ENCODE measurements around the gene CLMN. TPM values are rescaled to one million over a fixed set of nuclear protein-coding genes. Genes with fewer than 3 reads are reported as not detected.

CLMN gene
- total and polyA plus RNA-seq, 10 of the 15 experiments (the other 5 are each of a cell fraction or from before 2014, with no cell fraction given): 7.8 to 49.3 (median 18.5) TPM

DNA sequence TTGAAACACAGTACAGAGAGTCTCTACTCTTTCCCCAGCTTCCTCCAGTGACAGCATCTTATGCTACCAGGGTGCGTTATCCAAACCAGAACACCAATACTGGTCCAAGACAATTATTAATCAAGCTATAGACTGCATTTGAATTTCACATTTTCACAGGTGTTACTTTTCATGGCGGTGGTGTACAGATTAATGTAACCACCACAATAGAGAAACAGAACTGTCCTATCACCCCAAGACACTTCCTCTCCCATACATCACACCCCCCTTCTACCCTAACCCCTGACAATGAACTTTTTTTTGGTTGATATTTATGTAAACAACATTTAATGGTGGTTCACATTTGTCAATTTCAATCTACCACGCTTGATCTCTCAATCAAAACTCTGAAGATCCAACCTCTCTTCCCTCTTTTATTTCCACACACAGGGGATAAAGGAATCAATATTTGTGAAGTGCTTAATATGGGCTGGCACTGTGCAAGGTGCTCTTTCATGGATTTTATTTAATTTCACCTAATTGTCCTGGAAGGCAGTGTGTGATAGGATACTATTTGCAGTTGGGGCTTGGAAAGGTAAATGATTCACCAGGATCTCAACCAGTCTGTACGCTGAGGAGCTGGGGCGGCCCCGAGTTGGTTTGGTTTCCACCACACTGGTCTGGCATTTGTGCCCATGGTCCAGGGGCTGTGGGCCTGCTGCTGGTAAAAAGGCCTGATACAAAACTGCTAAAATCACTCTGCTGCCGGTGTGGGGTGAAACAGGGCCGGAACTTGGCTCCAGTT is 107.8 kb downstream of the CLMN start (continued):
- TF ChIP-seq ZZZ3 (IDR thresholded peaks at IDR 0.05; ENCODE audit: control insufficient read depth, insufficient read length, low read depth): no peak
- TF ChIP-seq ZNF24 (IDR thresholded peaks at IDR 0.05): no peak
- TF ChIP-seq MEF2B (IDR thresholded peaks at IDR 0.05; ENCODE audit: partially characterized antibody, poor library complexity, severe bottlenecking): no peak
- no peak for TF ChIP-seq RB1 (IDR thresholded peaks at IDR 0.05; ENCODE audit: borderline replicate concordance)
- TF ChIP-seq ZNF274 (IDR thresholded peaks at IDR 0.05; ENCODE audit: insufficient read depth, insufficient read length): no peak
- TF ChIP-seq KDM1A (IDR thresholded peaks at IDR 0.05; ENCODE audit: borderline replicate concordance): no peak
- TF ChIP-seq SMAD5 (IDR thresholded peaks at IDR 0.05; ENCODE audit: low read depth): no peak
- TF ChIP-seq, protein P1, sequence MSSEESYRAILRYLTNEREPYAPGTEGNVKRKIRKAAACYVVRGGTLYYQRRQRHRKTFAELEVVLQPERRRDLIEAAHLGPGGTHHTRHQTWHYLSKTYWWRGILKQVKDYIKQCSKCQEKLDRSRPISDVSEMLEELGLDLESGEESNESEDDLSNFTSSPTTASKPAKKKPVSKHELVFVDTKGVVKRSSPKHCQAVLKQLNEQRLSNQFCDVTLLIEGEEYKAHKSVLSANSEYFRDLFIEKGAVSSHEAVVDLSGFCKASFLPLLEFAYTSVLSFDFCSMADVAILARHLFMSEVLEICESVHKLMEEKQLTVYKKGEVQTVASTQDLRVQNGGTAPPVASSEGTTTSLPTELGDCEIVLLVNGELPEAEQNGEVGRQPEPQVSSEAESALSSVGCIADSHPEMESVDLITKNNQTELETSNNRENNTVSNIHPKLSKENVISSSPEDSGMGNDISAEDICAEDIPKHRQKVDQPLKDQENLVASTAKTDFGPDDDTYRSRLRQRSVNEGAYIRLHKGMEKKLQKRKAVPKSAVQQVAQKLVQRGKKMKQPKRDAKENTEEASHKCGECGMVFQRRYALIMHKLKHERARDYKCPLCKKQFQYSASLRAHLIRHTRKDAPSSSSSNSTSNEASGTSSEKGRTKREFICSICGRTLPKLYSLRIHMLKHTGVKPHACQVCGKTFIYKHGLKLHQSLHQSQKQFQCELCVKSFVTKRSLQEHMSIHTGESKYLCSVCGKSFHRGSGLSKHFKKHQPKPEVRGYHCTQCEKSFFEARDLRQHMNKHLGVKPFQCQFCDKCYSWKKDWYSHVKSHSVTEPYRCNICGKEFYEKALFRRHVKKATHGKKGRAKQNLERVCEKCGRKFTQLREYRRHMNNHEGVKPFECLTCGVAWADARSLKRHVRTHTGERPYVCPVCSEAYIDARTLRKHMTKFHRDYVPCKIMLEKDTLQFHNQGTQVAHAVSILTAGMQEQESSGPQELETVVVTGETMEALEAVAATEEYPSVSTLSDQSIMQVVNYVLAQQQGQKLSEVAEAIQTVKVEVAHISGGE (CRISPR knock-in tag; IDR thresholded peaks at IDR 0.05): no peak
- TF ChIP-seq, protein P2, sequence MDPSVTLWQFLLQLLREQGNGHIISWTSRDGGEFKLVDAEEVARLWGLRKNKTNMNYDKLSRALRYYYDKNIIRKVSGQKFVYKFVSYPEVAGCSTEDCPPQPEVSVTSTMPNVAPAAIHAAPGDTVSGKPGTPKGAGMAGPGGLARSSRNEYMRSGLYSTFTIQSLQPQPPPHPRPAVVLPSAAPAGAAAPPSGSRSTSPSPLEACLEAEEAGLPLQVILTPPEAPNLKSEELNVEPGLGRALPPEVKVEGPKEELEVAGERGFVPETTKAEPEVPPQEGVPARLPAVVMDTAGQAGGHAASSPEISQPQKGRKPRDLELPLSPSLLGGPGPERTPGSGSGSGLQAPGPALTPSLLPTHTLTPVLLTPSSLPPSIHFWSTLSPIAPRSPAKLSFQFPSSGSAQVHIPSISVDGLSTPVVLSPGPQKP (IDR thresholded peaks at IDR 0.05; ENCODE audit: low read depth, low read length): no peak
- TF ChIP-seq, protein P3, sequence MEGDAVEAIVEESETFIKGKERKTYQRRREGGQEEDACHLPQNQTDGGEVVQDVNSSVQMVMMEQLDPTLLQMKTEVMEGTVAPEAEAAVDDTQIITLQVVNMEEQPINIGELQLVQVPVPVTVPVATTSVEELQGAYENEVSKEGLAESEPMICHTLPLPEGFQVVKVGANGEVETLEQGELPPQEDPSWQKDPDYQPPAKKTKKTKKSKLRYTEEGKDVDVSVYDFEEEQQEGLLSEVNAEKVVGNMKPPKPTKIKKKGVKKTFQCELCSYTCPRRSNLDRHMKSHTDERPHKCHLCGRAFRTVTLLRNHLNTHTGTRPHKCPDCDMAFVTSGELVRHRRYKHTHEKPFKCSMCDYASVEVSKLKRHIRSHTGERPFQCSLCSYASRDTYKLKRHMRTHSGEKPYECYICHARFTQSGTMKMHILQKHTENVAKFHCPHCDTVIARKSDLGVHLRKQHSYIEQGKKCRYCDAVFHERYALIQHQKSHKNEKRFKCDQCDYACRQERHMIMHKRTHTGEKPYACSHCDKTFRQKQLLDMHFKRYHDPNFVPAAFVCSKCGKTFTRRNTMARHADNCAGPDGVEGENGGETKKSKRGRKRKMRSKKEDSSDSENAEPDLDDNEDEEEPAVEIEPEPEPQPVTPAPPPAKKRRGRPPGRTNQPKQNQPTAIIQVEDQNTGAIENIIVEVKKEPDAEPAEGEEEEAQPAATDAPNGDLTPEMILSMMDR (IDR thresholded peaks at IDR 0.05 in 2 of 3, conservative IDR thresholded peaks at IDR 0.05 in 1 of 3; ENCODE audit: control insufficient read depth in 2 of 3, extremely low read depth in 1 of 3, insufficient read depth in 1 of 3, low read depth in 3 of 3, low read length in 3 of 3): no peak
- TF ChIP-seq, protein P4, sequence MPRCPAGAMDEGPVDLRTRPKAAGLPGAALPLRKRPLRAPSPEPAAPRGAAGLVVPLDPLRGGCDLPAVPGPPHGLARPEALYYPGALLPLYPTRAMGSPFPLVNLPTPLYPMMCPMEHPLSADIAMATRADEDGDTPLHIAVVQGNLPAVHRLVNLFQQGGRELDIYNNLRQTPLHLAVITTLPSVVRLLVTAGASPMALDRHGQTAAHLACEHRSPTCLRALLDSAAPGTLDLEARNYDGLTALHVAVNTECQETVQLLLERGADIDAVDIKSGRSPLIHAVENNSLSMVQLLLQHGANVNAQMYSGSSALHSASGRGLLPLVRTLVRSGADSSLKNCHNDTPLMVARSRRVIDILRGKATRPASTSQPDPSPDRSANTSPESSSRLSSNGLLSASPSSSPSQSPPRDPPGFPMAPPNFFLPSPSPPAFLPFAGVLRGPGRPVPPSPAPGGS (IDR thresholded peaks at IDR 0.05; ENCODE audit: borderline replicate concordance, insufficient read depth, low read depth, low read length, poor library complexity, severe bottlenecking): no peak
- no peak for TF ChIP-seq PAX5 (IDR thresholded peaks at IDR 0.05; ENCODE audit: borderline replicate concordance, low read depth, low read length)
- TF ChIP-seq RELA (IDR thresholded peaks at IDR 0.05; ENCODE audit: borderline replicate concordance, partially characterized antibody): no peak
- TF ChIP-seq, protein P5, sequence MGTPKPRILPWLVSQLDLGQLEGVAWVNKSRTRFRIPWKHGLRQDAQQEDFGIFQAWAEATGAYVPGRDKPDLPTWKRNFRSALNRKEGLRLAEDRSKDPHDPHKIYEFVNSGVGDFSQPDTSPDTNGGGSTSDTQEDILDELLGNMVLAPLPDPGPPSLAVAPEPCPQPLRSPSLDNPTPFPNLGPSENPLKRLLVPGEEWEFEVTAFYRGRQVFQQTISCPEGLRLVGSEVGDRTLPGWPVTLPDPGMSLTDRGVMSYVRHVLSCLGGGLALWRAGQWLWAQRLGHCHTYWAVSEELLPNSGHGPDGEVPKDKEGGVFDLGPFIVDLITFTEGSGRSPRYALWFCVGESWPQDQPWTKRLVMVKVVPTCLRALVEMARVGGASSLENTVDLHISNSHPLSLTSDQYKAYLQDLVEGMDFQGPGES (IDR thresholded peaks at IDR 0.05): no peak
- no peak for TF ChIP-seq RFX5 (IDR thresholded peaks at IDR 0.05; ENCODE audit: low read depth, low read length)
- TF ChIP-seq POLR2AphosphoS2 (IDR thresholded peaks at IDR 0.05; ENCODE audit: low read depth, low read length): no peak
- TF ChIP-seq YY1 (IDR thresholded peaks at IDR 0.05; ENCODE audit: low read depth, low read length): no peak
- TF ChIP-seq BACH1 (IDR thresholded peaks at IDR 0.05; ENCODE audit: borderline replicate concordance): no peak; the same call in 1 of the 2 replicates
- TF ChIP-seq LARP7 (IDR thresholded peaks at IDR 0.05): no peak

Data from GM12878 (cell line).